WTC11 (cell line): Measurements from ENCODE around the gene MBLAC2.

Experiments
- NFYB ChIP-seq: sonication (generic); formaldehyde crosslinking; conservative IDR thresholded peaks from 2 replicates; pipeline ENCODE4 v1.8.0; 2022; ENCODE audit warnings: low read depth, missing genetic modification reagents
- TEAD4 ChIP-seq: sonication (generic); formaldehyde crosslinking; IDR thresholded peaks from 2 replicates; pipeline ENCODE4 v1.8.0; 2022; ENCODE audit warnings: mild to moderate bottlenecking, missing genetic modification reagents
- TF ChIP-seq, protein P1 (sequence below): fragments of 200-600 bp; IDR thresholded peaks from 2 replicates; pipeline ENCODE4 v1.8.0; 2022; ENCODE audit warnings: antibody characterized with exemption

GRCh38 chr5:90474235-90475107, at the start of gene MBLAC2, which contains the start of gene POLR3G:
- TF ChIP-seq TEAD4 (CRISPR knock-in tag) (no peak; the same call in 1 of the 2 replicates), NFYB (CRISPR knock-in tag) (peak; percentile 16; the same call in 1 of the 2 replicates)
- TF ChIP-seq, protein P1, sequence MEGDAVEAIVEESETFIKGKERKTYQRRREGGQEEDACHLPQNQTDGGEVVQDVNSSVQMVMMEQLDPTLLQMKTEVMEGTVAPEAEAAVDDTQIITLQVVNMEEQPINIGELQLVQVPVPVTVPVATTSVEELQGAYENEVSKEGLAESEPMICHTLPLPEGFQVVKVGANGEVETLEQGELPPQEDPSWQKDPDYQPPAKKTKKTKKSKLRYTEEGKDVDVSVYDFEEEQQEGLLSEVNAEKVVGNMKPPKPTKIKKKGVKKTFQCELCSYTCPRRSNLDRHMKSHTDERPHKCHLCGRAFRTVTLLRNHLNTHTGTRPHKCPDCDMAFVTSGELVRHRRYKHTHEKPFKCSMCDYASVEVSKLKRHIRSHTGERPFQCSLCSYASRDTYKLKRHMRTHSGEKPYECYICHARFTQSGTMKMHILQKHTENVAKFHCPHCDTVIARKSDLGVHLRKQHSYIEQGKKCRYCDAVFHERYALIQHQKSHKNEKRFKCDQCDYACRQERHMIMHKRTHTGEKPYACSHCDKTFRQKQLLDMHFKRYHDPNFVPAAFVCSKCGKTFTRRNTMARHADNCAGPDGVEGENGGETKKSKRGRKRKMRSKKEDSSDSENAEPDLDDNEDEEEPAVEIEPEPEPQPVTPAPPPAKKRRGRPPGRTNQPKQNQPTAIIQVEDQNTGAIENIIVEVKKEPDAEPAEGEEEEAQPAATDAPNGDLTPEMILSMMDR = no peak
